GM19468 (cell line): ENCODE measurements around the gene KIAA0586.
"Not testable (repeated sequence)": the region's sequence is repeated elsewhere in the genome, so short reads cannot be mapped to it uniquely, and the experiment has no call there.

ENCODE experiments used
- ATAC-seq: cut with Tn5 transposase; IDR thresholded peaks from one replicate; pipeline ENCODE4 v1.9.1; 2021; ENCODE audit warnings: mild to moderate bottlenecking, moderate library complexity, moderate number of reproducible peaks; ENCODE audit not compliant: unreplicated experiment; ENCODE audit errors: extremely low read depth

The KIAA0586 gene

DNA sequence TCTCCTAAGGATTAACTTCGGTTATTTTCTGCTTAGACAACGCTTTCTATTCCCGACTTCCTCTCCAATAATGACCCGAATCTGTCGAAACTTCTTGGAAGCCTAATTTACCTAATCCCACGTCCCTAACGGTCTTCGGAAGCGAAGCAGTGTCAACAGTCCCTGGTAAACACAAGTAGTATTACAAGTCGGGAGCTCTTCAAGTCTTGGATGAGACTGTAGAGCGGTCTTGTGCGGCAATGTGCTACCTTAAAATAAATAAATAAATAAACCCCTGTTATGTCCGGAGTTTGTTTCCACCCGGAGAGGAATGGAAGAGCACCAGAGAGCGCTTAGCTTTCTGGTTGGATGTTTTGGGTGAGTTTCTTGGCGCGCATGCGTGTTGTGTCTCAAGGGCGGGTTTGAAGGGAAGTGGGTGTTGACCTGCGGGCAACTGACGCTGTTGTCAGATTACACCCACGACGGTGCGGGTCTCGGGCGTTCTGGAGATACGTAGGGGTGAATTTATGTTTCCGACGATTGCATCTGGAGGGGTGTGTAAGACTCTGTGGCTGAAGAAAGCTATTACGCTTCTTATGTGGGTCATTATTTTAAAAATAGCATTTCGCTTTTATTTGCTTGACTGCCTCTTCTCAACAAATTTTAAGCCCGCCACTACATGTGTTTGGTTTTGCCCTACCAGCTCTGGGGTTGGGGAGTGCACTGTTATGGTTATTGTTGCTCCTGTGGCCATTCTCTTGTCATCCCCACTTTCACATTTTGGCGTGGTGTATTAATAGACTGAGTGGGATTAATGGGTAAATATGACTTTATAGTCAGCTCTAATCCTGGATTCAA, at the start of gene KIAA0586, which contains the start of gene TIMM9:
TSS of gene KIAA0586 (plus strand) at position 439 of the 837 bp plus-strand sequence. CDS start 546 bp downstream, outside the sequence.
TSS of gene TIMM9 (minus strand) at position 251 of the 837 bp plus-strand sequence. CDS start 15,586 bp downstream, outside the sequence.
- ATAC-seq = peak; percentile 88

DNA sequence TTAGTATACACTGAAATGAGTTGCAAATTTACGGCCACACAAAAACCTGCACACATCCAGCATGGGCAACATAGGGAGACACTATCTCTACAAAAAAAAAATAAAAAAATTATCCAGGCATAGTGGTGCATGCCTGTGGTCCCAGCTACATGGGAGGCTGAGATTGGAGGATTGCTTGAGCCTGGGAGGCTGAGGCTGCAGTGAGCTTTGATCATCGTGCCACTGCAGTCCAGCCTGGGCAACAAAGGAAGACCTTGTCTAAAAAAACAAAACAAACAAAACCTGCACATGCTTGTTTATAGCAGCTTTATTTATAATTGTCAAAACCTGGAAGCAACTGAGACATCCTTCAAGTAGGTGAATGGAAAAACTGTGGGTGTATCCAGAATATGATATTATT, 36.7 kb upstream of the KIAA0586 start:
- no peak for ATAC-seq

GRCh38 chr14:58395562-58395811, 32.0 kb upstream of the KIAA0586 start:
- no peak for ATAC-seq

- peak; percentile 91 for ATAC-seq
These were observed 31.4 kb upstream of the KIAA0586 start, which contains the start of gene TOMM20L for GRCh38 chr14:58395812-58396788. TSS of gene TOMM20L (plus strand) at chr14:58395930. CDS start at chr14:58395958, 28 bp downstream.

DNA sequence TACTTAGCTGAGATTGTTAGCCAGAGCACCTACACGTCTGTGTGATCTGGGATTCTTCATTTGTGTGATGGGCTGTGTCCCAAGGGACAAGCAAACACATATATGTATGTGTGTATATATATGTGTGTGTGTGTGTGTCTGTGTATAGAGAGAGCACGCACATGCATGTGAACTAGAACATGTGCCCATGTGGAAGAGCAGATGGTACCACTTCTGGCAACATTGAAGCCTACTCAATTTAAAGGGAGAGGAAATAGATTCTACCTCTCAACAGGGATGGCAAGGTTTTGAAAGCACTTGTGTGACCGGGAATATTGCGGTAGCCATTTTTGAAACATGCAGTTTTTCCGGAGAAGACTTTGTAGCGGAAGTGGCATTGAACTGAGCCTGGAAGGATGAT, 30.4 kb upstream of the KIAA0586 start:
- ATAC-seq = no peak

- no peak for ATAC-seq
These were observed 29.0 kb upstream of the KIAA0586 start for GRCh38 chr14:58398495-58398894.

DNA sequence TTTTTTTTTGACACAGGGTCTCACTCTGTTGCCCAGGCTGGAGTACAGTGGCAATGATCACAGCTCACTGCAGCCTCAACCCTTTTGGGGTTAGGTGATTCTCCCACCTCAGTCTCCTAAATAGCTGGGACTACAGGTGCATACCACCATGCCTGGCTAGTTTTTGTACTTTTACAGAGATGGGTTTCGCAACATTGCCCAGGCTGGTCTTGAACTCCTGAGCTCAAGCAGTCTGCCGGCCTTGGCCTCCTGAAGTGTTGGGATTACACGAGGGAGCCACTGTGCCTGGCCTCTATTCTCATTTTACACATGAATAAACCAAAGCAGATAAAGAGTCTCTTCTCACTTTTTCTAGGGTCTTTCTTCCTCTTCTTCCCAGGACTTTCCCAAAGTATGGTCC, 28.6 kb upstream of the KIAA0586 start:
- no peak for ATAC-seq

- no peak for ATAC-seq
These were observed 25.9 kb upstream of the KIAA0586 start for GRCh38 chr14:58401587-58401986.

DNA sequence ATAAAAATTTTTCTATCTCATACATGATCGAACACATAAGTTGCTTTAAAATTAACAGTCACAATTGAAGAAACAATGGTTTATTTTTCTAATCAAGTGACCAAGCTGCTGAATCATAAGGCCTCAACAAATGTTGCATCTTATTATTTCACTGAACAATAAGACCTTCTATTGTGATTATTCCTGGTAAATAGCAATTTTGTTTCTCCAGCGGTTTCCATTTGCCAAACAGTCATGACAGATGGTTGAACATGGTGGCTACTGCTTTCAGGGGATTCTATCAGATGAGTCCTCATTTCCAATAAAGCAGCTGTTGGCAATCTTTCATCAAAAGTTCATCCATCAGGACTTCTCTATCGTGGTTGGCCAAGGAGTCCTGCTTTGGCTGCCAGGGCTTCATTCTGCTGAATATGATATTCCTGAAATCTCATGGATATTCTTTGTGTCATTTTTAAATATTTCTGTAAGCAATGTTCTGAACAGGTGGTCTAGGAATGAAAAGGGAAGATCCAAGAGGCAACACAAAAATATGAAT, 18.8 kb upstream of the KIAA0586 start:
- ATAC-seq = no peak

- no peak for ATAC-seq
These were observed 12.7 kb upstream of the KIAA0586 start for GRCh38 chr14:58414845-58415244.

DNA sequence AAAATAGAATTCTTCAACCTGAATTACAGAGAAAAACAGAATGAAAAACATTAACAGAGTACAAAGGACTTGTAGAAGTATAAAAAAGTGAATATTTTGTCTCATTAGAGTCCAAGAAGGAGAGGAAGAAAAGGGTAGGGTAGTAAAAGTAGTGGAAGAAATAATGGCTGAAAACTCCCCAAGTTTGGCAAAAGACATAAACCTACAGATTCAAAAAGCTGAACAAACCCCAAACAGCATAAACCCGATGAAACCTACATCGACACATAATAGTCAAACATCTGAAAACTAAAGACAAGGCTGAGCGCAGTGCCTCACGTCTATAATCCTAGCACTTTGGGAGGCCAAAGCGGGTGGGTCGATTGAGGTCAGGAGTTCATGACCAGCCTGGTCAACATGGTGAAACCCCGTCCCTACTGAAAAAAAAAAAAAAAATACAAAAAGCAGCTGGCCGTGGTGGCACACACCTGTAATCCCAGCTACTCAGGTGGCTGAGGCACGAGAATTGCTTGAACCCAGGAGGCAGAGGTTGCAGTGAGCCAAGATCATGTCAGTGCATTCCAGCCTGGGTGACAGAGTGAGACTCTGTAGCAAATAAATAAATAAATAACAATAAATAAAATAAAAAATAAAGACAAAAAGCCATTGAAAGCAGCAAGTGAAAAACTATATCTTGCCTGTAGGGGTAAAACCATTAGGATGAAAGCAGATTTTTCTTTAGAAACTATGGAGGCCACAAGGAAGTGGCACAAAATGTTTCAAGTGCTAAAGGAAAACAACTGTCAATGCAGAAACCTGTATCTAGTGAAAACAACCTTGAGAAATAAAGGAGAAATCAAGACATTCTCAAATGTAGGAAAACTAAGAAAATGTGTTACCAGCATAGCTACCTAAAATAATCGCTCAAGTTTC, 11.6 kb upstream of the KIAA0586 start:
- no peak for ATAC-seq

- not testable (repeated sequence) for ATAC-seq
These were observed 10.6 kb upstream of the KIAA0586 start for GRCh38 chr14:58416934-58417333.

- no peak for ATAC-seq
These were observed 744 bp upstream of the KIAA0586 start for GRCh38 chr14:58426670-58427280.

DNA sequence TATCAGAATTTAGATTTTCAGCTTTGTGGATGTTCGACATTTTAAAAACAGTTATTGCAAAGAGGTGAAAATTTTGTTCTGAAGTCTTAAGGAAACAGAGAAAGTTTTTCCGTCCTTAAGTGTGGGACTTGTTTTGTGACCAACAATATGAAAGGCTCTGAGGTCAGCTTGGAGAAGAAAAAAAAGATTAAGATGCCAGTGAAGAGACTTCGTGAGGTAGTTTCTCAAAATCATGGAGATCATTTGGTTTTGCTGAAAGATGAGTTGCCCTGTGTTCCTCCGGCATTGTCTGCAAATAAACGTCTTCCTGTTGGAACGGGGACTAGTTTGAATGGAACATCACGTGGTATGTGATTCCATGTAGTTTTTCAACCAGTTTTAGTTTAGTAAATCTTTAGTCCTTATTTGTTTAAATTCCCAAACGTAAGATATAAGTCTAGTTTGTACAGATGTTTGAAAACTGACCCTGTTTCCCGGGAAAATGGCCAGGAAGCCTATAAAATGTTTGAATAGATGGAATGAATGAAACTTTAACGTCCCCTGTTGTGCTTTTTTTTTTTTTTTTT, 682 bp downstream of the KIAA0586 start:
- ATAC-seq = no peak

GRCh38 chr14:58430156-58430555, 2.6 kb downstream of the KIAA0586 start:
- no peak for ATAC-seq

DNA sequence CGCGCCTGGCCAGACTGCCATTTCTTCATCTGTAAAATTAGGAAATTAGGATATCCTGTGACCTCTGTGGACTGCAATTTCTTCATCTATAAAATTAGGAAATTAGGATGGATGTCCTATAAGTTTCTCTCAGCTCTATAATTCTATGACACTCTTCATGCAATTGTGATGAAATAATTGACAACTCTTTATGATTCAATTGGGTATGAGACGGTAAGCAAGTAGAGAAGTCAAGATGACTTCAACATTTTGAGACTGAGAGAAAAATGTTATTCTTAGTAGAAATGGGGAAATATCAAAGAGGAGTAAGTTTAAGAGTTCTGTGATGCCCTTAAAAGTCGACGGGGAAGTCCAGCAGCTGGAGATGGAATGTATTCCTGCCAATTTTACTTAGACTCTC, 12.0 kb downstream of the KIAA0586 start:
- no peak for ATAC-seq

DNA sequence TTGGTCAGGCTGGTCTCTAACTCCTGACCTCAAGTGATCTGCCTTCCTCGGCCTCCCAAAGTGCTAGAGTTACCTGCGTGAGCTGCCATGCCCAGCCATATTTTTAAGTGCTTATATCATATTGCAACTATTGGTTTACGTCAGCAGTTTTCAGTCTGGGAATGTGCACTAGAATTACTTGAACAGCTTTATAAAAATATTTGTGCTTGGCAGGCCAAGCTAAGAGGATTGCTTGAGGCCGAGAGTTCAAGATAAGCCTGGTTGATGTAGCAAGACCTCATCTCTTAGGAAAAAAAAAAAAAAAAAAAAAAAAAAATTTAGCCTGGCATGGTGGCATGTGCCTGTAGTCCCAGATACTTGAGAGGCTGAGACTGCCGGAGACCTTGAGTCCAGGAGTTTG, 17.1 kb downstream of the KIAA0586 start:
- no peak for ATAC-seq

DNA sequence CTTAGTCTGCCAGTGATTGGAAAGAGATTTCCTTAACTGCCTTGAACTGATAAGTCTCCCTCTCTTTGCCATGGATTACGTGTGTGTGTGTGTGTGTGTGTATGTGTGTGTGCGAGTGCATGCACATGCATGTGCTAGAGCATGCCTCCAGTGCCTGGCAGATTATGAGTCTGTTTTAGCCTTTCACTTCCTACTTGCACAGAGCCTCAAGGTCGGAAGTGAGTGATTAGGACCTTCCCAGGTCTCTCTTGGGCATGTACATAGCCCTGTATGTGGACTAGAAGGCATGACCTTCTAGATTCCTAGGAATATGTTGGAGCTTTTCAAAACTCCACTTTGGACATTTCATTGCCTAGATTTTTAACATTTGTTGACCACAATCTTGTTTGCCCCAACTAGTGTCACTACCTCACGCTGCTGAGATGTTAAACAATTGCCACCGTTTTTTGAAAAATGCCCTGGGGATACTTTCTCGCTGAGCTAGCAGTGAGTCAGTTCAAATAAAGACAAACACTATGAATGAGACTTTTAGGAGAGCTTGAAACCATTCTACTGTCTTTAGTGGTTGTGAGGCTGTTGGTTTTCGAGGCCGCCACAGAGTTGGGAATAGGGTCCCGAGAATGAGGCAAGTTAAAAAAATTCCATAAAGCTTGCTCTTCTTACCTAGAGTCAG, 28.2 kb downstream of the KIAA0586 start:
- no peak for ATAC-seq
